Upper lobe of right lung (tissue), 1 donor: Measurements from ENCODE around the gene PITPNB. TPM values are rescaled to one million over a fixed set of nuclear protein-coding genes. Genes with fewer than 3 reads are reported as not detected.

Experiments
- ATAC-seq: fragments of 200-7000 bp; cut with Tn5 transposase; one replicate; pipeline ENCODE4 v1.9.1; 2020; ENCODE audit warnings: mild to moderate bottlenecking, moderate library complexity
- DNase-seq: peaks from one replicate; pipeline ENCODE4 v3.0.0-alpha.2; 2020
- H3K27ac ChIP-seq: fragments of 200-600 bp; one replicate; pipeline ENCODE4 v1.8.0; 2022
- H3K27me3 ChIP-seq: fragments of 200-600 bp; one replicate; pipeline ENCODE4 v1.8.0; 2022; ENCODE audit warnings: mild to moderate bottlenecking
- H3K36me3 ChIP-seq: fragments of 200-600 bp; one replicate; pipeline ENCODE4 v1.8.0; 2022
- H3K4me1 ChIP-seq: fragments of 200-600 bp; one replicate; pipeline ENCODE4 v1.8.0; 2022
- H3K4me3 ChIP-seq: fragments of 200-600 bp; one replicate; pipeline ENCODE4 v1.8.0; 2022; ENCODE audit warnings: mild to moderate bottlenecking
- H3K9me3 ChIP-seq: fragments of 200-600 bp; one replicate; pipeline ENCODE4 v1.8.0; 2022
- intact Hi-C: fragments of 100-400 bp; cut with DNase I; formaldehyde crosslinking; loops from one replicate; pipeline ENCODE4 v1.11.0; 2022
- total RNA-seq: library from RNA; stranded (reverse); fragmentation: NEBNext Ultra II Directional; extraction: Animal tissue kit (Norgen Biotek cat#: 25700); gene quantifications from one replicate; pipeline ENCODE4 v1.2.1, GENCODE V29; 2021
- TF ChIP-seq, protein P1 (sequence below): fragments of 200-600 bp; IDR thresholded peaks from one replicate; pipeline ENCODE4 v1.8.0; 2022; ENCODE audit warnings: antibody characterized with exemption
- donor health status: DM: no; HTN: yes; CAD: no; lungs with severe emphysema.

Gene PITPNB
- total RNA-seq, 1 donor from 2014 or later = 73.8 TPM

DNA sequence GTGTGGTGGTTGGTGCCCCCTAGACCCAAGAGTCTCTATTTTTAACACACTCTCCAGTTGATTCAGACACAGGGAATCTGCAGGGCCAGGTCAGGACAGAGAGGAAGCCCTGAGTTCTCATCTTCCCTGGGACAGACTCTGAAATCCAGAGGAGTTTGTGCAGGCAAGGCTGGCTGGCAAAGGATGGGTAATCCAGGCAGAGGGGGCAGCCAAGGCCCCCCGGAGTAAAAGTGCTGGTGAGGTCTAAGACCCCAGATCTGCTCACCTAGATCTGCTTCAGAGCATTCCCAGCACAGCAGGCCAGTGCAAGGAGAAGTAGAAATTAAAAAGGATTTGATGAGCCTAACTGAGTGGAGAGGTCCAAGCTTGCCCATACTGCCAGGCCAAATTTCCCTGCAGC is 76.9 kb downstream of the PITPNB start:
- TF ChIP-seq, protein P1, sequence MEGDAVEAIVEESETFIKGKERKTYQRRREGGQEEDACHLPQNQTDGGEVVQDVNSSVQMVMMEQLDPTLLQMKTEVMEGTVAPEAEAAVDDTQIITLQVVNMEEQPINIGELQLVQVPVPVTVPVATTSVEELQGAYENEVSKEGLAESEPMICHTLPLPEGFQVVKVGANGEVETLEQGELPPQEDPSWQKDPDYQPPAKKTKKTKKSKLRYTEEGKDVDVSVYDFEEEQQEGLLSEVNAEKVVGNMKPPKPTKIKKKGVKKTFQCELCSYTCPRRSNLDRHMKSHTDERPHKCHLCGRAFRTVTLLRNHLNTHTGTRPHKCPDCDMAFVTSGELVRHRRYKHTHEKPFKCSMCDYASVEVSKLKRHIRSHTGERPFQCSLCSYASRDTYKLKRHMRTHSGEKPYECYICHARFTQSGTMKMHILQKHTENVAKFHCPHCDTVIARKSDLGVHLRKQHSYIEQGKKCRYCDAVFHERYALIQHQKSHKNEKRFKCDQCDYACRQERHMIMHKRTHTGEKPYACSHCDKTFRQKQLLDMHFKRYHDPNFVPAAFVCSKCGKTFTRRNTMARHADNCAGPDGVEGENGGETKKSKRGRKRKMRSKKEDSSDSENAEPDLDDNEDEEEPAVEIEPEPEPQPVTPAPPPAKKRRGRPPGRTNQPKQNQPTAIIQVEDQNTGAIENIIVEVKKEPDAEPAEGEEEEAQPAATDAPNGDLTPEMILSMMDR = no peak
- intact Hi-C loops = no loop called here

DNA sequence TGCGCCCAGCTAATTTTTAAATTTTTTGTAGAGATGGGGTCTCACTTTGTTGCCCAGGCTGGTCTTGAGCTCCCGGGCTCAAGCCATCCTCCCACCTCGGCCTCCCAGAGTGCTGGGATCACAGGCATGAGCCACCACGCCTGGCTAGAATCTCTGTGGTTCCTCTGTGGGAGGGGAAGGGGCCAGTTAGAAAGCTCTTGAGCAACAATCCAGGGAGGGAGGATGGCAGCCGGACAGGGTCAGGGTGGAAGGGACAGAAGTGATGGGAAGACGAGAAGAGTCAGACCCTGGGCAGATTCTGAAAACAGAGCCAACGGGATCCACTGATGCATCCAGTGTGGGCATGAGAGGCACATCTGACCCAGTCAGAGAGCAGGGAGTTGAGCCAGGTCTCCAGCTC is 78.6 kb downstream of the PITPNB start:
- no peaks in the 10 kb centered on the region for H3K36me3 ChIP-seq
- DNase-seq = no peak
- no peaks in the 10 kb centered on the region for H3K27me3 ChIP-seq
- no peak for ATAC-seq
- intact Hi-C loops = no loop called here
- H3K4me3 ChIP-seq = no peak overlapping the region
- no peak overlapping the region for H3K27ac ChIP-seq
- TF ChIP-seq, protein P1 = no peak
- H3K4me1 ChIP-seq = no peaks in the 10 kb centered on the region
- H3K9me3 ChIP-seq = no peaks in the 10 kb centered on the region

More for the DNA sequence above, 76.9 kb downstream of the PITPNB start:
- no peaks in the 10 kb centered on the region for H3K27me3 ChIP-seq
- H3K4me1 ChIP-seq = no peaks in the 10 kb centered on the region
- H3K9me3 ChIP-seq = no peaks in the 10 kb centered on the region
- ATAC-seq (no peak), DNase-seq (no peak)
- no peak overlapping the region for H3K4me3 ChIP-seq
- no peak overlapping the region for H3K27ac ChIP-seq
- no peaks in the 10 kb centered on the region for H3K36me3 ChIP-seq

DNA sequence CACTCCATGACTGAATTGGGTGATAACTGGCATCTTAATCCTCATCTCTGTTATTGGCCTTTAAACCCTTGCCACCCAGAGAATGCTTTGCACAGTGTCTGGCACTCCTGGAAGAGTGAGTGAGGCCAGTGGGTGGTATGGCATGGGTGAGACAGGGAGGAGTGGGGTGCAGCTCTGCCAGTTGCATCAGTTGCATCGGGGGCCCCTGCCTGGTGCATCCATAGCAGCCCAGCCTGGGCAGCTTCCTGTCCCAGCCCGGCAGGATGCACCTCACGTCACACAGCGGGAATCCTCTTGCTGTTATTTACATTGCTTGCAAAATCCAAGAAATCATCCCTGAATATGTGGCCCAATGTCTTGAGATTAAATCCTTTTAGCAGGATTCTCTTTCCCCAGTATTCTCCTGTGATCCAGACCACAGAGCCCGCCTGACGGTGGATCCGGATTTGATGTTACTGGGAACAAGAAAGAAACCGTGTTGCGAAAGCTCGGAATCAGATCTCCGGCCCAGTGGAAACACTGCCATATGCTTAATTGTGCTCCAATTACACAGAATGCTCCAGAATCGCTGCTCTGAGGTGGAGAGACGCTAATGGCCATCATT is 79.9 kb downstream of the PITPNB start:
- intact Hi-C loops = no loop called here
- no peaks in the 10 kb centered on the region for H3K27me3 ChIP-seq
- TF ChIP-seq, protein P1 = no peak
- ATAC-seq (no peak), DNase-seq (no peak)
- no peaks in the 10 kb centered on the region for H3K9me3 ChIP-seq
- H3K4me3 ChIP-seq = no peak overlapping the region
- no peak overlapping the region for H3K27ac ChIP-seq
- H3K36me3 ChIP-seq = no peaks in the 10 kb centered on the region
- H3K4me1 ChIP-seq = no peaks in the 10 kb centered on the region

DNA sequence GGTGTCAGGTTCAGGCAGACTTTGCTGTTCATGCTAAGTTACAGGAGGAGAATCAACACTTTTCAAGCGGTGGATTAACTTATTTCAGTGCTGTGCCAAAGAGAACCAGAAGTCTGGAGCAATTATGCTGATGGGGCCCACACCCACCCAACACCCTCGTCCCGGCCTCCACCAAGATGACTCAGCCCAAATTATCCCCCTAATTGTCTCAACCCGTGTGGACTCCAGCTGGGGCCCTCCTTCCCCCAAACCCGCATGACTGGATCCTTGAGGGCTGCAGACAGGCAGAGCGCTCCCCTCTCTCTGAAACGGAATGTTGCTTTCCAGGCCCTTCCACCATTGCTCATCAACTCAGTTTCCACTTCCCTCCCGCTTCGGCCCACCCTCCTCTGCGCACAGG is 82.9 kb downstream of the PITPNB start:
- DNase-seq = no peak
- no peak overlapping the region for H3K27ac ChIP-seq
- TF ChIP-seq, protein P1 = no peak

DNA sequence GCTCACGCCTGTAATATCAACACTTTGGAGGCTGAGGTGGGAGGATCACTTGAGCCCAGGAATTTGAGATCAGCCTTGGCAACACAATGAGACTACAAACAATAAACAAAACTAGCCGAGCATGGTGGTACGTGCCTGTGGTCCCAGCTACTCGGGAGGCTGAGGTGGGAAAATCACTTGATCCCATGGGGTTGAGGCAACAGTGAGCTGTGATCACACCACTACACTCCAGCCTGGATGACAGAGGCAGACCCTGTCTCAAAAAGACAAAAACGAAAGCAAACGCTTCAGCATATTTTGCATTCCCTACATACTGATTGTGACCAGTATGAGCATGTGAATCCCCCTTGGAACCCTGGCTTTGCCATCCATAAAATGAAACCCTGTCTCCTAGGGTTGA is 83.6 kb downstream of the PITPNB start:
- intact Hi-C loops = no loop called here
- no peaks in the 10 kb centered on the region for H3K9me3 ChIP-seq
- H3K4me1 ChIP-seq = no peaks in the 10 kb centered on the region
- no peak overlapping the region for H3K27ac ChIP-seq
- TF ChIP-seq, protein P1 = no peak
- H3K27me3 ChIP-seq = no peaks in the 10 kb centered on the region
- ATAC-seq = no peak
- H3K4me3 ChIP-seq = no peak overlapping the region
- H3K36me3 ChIP-seq = no peaks in the 10 kb centered on the region
- DNase-seq = no peak

More for the DNA sequence above, 82.9 kb downstream of the PITPNB start:
- intact Hi-C loops = no loop called here
- no peaks in the 10 kb centered on the region for H3K36me3 ChIP-seq
- no peaks in the 10 kb centered on the region for H3K9me3 ChIP-seq
- no peaks in the 10 kb centered on the region for H3K4me1 ChIP-seq
- H3K4me3 ChIP-seq = no peak overlapping the region
- no peaks in the 10 kb centered on the region for H3K27me3 ChIP-seq
- no peak for ATAC-seq
